Karpas-422 (cell line): ENCODE measurements around the gene SHROOM4. TPM values are rescaled to one million over a fixed set of nuclear protein-coding genes. Genes with fewer than 3 reads are reported as not detected.
A peak's percentile ranks its signal among the peaks of the same experiment; 100 is the strongest.

Experiments used
- DNase-seq: peaks from one replicate; pipeline ENCODE4 v3.0.0-alpha.2; 2015
- H2AFZ ChIP-seq: fragments of 200-600 bp; sonication (generic); 2 replicates; pipeline ENCODE4 v1.6.1; 2014; ENCODE audit warnings: antibody characterized with exemption, low read length, mixed read lengths
- H3K27ac ChIP-seq: fragments of 200-600 bp; sonication (generic); 2 replicates; pipeline ENCODE4 v1.5.1; 2014; ENCODE audit warnings: mild to moderate bottlenecking, low read length, moderate library complexity
- H3K27me3 ChIP-seq: fragments of 200-600 bp; sonication (generic); 2 replicates; pipeline ENCODE4 v1.6.1; 2014; ENCODE audit warnings: low read length, mixed read lengths
- H3K36me3 ChIP-seq: fragments of 200-600 bp; sonication (generic); 2 replicates; pipeline ENCODE4 v1.6.1; 2014; ENCODE audit warnings: low read length, mixed read lengths; ENCODE audit not compliant: insufficient read depth
- H3K4me1 ChIP-seq: fragments of 200-600 bp; sonication (generic); 2 replicates; pipeline ENCODE4 v1.6.1; 2014; ENCODE audit warnings: mild to moderate bottlenecking, low read length, mixed read lengths
- H3K4me2 ChIP-seq: fragments of 200-600 bp; sonication (generic); 2 replicates; pipeline ENCODE4 v1.6.1; 2014; ENCODE audit warnings: low read length, low read depth, mild to moderate bottlenecking; ENCODE audit not compliant: poor library complexity, severe bottlenecking
- H3K4me3 ChIP-seq: fragments of 200-600 bp; sonication (generic); 2 replicates; pipeline ENCODE4 v1.5.1; 2014; ENCODE audit warnings: mild to moderate bottlenecking, antibody characterized with exemption, low read length, mixed read lengths
- H3K79me2 ChIP-seq: fragments of 200-600 bp; sonication (generic); 2 replicates; pipeline ENCODE4 v1.6.1; 2014; ENCODE audit warnings: mild to moderate bottlenecking, low read length, mixed read lengths
- H3K9ac ChIP-seq: fragments of 200-600 bp; sonication (generic); 2 replicates; pipeline ENCODE4 v1.6.0; 2014; ENCODE audit warnings: low read length
- H3K9me2 ChIP-seq: fragments of 200-600 bp; sonication (generic), shearing (Covaris generic); replicated peaks from 2 replicates; pipeline ENCODE4 v1.6.0; 2014; ENCODE audit warnings: mild to moderate bottlenecking, low read length, moderate library complexity; ENCODE audit not compliant: insufficient read depth
- H3K9me3 ChIP-seq: fragments of 300-700, 200-600 bp; sonication (generic); 2 replicates; pipeline ENCODE4 v1.6.1; 2014; ENCODE audit warnings: low read length, mixed read lengths
- H4K20me1 ChIP-seq: fragments of 200-600 bp; sonication (generic); 2 replicates; pipeline ENCODE4 v1.6.1; 2014; ENCODE audit warnings: mild to moderate bottlenecking, antibody characterized with exemption, low read length, low read depth; ENCODE audit not compliant: insufficient read depth
- total RNA-seq: library from RNA; depleted of rRNA; stranded (reverse); fragments of >200 nt; shearing (Covaris generic); gene quantifications from 2 replicates; pipeline ENCODE4 v1.2.3, GENCODE V29; 2014; ENCODE audit warnings: low replicate concordance

The SHROOM4 gene
- total RNA-seq, 1 experiment from 2014 or later: not detected

- no peak for DNase-seq
- Histone ChIP-seq H3K4me2 (no peak overlapping the region), H3K9ac (no peak overlapping the region), H3K4me3 (no peak overlapping the region), H3K9me2 (no peaks in the 10 kb centered on the region), H2AFZ (no peak overlapping the region), H4K20me1 (no peaks in the 10 kb centered on the region), H3K27ac (no peak overlapping the region), H3K4me1 (no peaks in the 10 kb centered on the region), H3K36me3 (no peaks in the 10 kb centered on the region), H3K79me2 (no peaks in the 10 kb centered on the region), H3K27me3 (no peaks in the 10 kb centered on the region), H3K9me3 (no peaks in the 10 kb centered on the region)
Observed at GRCh38 chrX:50697691-50698090, 116.3 kb downstream of the SHROOM4 start.

- H3K9me2 ChIP-seq: no peaks in the 10 kb centered on the region
- H4K20me1 ChIP-seq: no peaks in the 10 kb centered on the region
- peak; percentile 90 for DNase-seq
- H3K4me1 ChIP-seq: no peaks in the 10 kb centered on the region
- H3K27me3 ChIP-seq: no peaks in the 10 kb centered on the region
- H3K79me2 ChIP-seq: no peaks in the 10 kb centered on the region
- H3K36me3 ChIP-seq: no peaks in the 10 kb centered on the region
- H3K9ac ChIP-seq: no peak overlapping the region
- no peak overlapping the region for H3K27ac ChIP-seq
- no peak overlapping the region for H3K4me3 ChIP-seq
- no peak overlapping the region for H2AFZ ChIP-seq
- no peak overlapping the region for H3K4me2 ChIP-seq
- no peaks in the 10 kb centered on the region for H3K9me3 ChIP-seq
Observed at GRCh38 chrX:50691820-50692219, 122.2 kb downstream of the SHROOM4 start.

- DNase-seq: no peak
- no peak overlapping the region for H3K9ac ChIP-seq
- H3K27me3 ChIP-seq: no peaks in the 10 kb centered on the region
- no peak overlapping the region for H3K27ac ChIP-seq
- H2AFZ ChIP-seq: no peak overlapping the region
- H4K20me1 ChIP-seq: no peaks in the 10 kb centered on the region
- no peak overlapping the region for H3K4me2 ChIP-seq
- no peak overlapping the region for H3K4me3 ChIP-seq
- H3K9me3 ChIP-seq: no peaks in the 10 kb centered on the region
- no peaks in the 10 kb centered on the region for H3K4me1 ChIP-seq
- no peaks in the 10 kb centered on the region for H3K79me2 ChIP-seq
- H3K36me3 ChIP-seq: no peaks in the 10 kb centered on the region
- H3K9me2 ChIP-seq: no peaks in the 10 kb centered on the region
Observed at GRCh38 chrX:50684871-50685270, 129.1 kb downstream of the SHROOM4 start.

- Histone ChIP-seq H3K79me2 (no peaks in the 10 kb centered on the region), H3K27me3 (no peaks in the 10 kb centered on the region), H3K36me3 (no peaks in the 10 kb centered on the region), H2AFZ (no peak overlapping the region), H3K4me1 (no peaks in the 10 kb centered on the region), H3K9ac (no peak overlapping the region), H4K20me1 (no peaks in the 10 kb centered on the region), H3K4me2 (no peak overlapping the region), H3K27ac (no peak overlapping the region), H3K9me3 (no peaks in the 10 kb centered on the region), H3K4me3 (no peak overlapping the region), H3K9me2 (no peaks in the 10 kb centered on the region)
- DNase-seq: no peak
Observed at GRCh38 chrX:50680990-50681389, 133.0 kb downstream of the SHROOM4 start.

- Histone ChIP-seq H3K9ac (no peak overlapping the region), H3K4me1 (no peaks in the 10 kb centered on the region), H3K4me2 (no peak overlapping the region), H3K36me3 (no peaks in the 10 kb centered on the region), H4K20me1 (no peaks in the 10 kb centered on the region), H3K79me2 (no peaks in the 10 kb centered on the region), H3K4me3 (no peak overlapping the region), H2AFZ (no peak overlapping the region), H3K9me3 (no peaks in the 10 kb centered on the region), H3K27me3 (no peaks in the 10 kb centered on the region), H3K9me2 (no peaks in the 10 kb centered on the region), H3K27ac (no peak overlapping the region)
- DNase-seq: no peak
Observed at GRCh38 chrX:50677789-50678188, 136.2 kb downstream of the SHROOM4 start.

- H3K79me2 ChIP-seq: no peaks in the 10 kb centered on the region
- H3K4me2 ChIP-seq: no peak overlapping the region
- H3K9me3 ChIP-seq: no peaks in the 10 kb centered on the region
- H3K27me3 ChIP-seq: no peaks in the 10 kb centered on the region
- DNase-seq: no peak
- H2AFZ ChIP-seq: no peak overlapping the region
- H3K9ac ChIP-seq: no peak overlapping the region
- H3K27ac ChIP-seq: no peak overlapping the region
- H3K36me3 ChIP-seq: no peaks in the 10 kb centered on the region
- no peaks in the 10 kb centered on the region for H4K20me1 ChIP-seq
- H3K9me2 ChIP-seq: no peaks in the 10 kb centered on the region
- no peak overlapping the region for H3K4me3 ChIP-seq
- H3K4me1 ChIP-seq: no peaks in the 10 kb centered on the region
Observed at GRCh38 chrX:50671661-50672060, 142.3 kb downstream of the SHROOM4 start.

- Histone ChIP-seq H3K9me2 (no peaks in the 10 kb centered on the region), H3K9me3 (no peaks in the 10 kb centered on the region), H2AFZ (no peak overlapping the region), H3K4me3 (no peak overlapping the region), H3K36me3 (no peaks in the 10 kb centered on the region), H3K4me2 (no peak overlapping the region), H3K27me3 (no peaks in the 10 kb centered on the region), H3K9ac (no peak overlapping the region), H3K79me2 (no peaks in the 10 kb centered on the region), H3K4me1 (no peaks in the 10 kb centered on the region), H4K20me1 (no peaks in the 10 kb centered on the region), H3K27ac (no peak overlapping the region)
- no peak for DNase-seq
Observed at GRCh38 chrX:50668860-50669259, 145.1 kb downstream of the SHROOM4 start.

- Histone ChIP-seq H2AFZ (no peak overlapping the region), H3K9me3 (no peaks in the 10 kb centered on the region)
Observed at GRCh38 chrX:50648156-50648555, 165.8 kb downstream of the SHROOM4 start.

GRCh38 chrX:50644496-50644895 is 169.5 kb downstream of the SHROOM4 start:
- no peak overlapping the region for H2AFZ ChIP-seq
- H3K4me2 ChIP-seq: no peak overlapping the region
- no peaks in the 10 kb centered on the region for H3K27me3 ChIP-seq
- no peak overlapping the region for H3K27ac ChIP-seq
- H3K9me2 ChIP-seq: no peaks in the 10 kb centered on the region
- no peaks in the 10 kb centered on the region for H3K9me3 ChIP-seq
- H4K20me1 ChIP-seq: no peaks in the 10 kb centered on the region
- no peaks in the 10 kb centered on the region for H3K4me1 ChIP-seq
- H3K9ac ChIP-seq: no peak overlapping the region
- no peaks in the 10 kb centered on the region for H3K79me2 ChIP-seq
- no peak for DNase-seq
- H3K4me3 ChIP-seq: no peak overlapping the region
- H3K36me3 ChIP-seq: no peaks in the 10 kb centered on the region

More at GRCh38 chrX:50648156-50648555, 165.8 kb downstream of the SHROOM4 start:
- Histone ChIP-seq H3K4me2 (no peak overlapping the region), H3K4me3 (no peak overlapping the region), H4K20me1 (no peaks in the 10 kb centered on the region), H3K36me3 (no peaks in the 10 kb centered on the region), H3K9me2 (no peaks in the 10 kb centered on the region), H3K9ac (no peak overlapping the region), H3K27ac (no peak overlapping the region), H3K27me3 (no peaks in the 10 kb centered on the region), H3K4me1 (no peaks in the 10 kb centered on the region), H3K79me2 (no peaks in the 10 kb centered on the region)
- no peak for DNase-seq
